ENCODE measurements around the gene SUPT6H.
A peak's percentile ranks its signal among the peaks of the same experiment; 100 is the strongest.
"Not testable (repeated sequence)": the region's sequence is repeated elsewhere in the genome, so short reads cannot be mapped to it uniquely, and the experiment has no call there.

SUPT6H gene

GRCh38 chr17:28720997-28721329 lies 59.0 kb downstream of the SUPT6H start:
- not testable (repeated sequence) for DNase-seq

GRCh38 chr17:28722417-28723158 lies 60.6 kb downstream of the SUPT6H start:
- DNase-seq: no peak

GRCh38 chr17:28723159-28723835 lies 61.3 kb downstream of the SUPT6H start:
- no peak for DNase-seq

GRCh38 chr17:28723836-28724499 lies 62.0 kb downstream of the SUPT6H start:
- DNase-seq: not testable (repeated sequence)

GRCh38 chr17:28724500-28725165 lies 62.6 kb downstream of the SUPT6H start:
- DNase-seq: no peak

GRCh38 chr17:28725166-28725659 lies 63.2 kb downstream of the SUPT6H start:
- no peak for DNase-seq

- no peak for DNase-seq
Measured at GRCh38 chr17:28725660-28726225, 63.7 kb downstream of the SUPT6H start.

- DNase-seq: peak; percentile 75
Measured at GRCh38 chr17:28726226-28726626, 64.2 kb downstream of the SUPT6H start, which contains the start of gene TLCD1. TSS of gene TLCD1 (minus strand) at chr17:28726233. CDS start at chr17:28726097, 136 bp downstream.

- DNase-seq: peak; percentile 92
Measured at GRCh38 chr17:28726627-28727491, 64.9 kb downstream of the SUPT6H start.

GRCh38 chr17:28728364-28729200 lies 66.6 kb downstream of the SUPT6H start, which contains the start of gene NEK8:
TSS of gene NEK8 (plus strand) at chr17:28728788. CDS start at chr17:28728814, 26 bp downstream.
- DNase-seq: peak; percentile 98

- no peak for DNase-seq
Measured at GRCh38 chr17:28729950-28730330, 67.9 kb downstream of the SUPT6H start.

GRCh38 chr17:28733346-28733745 lies 71.3 kb downstream of the SUPT6H start:
- no peak for DNase-seq

- no peak for DNase-seq
Measured at GRCh38 chr17:28734712-28735241, 72.8 kb downstream of the SUPT6H start.

GRCh38 chr17:28735242-28735722 lies 73.3 kb downstream of the SUPT6H start:
- DNase-seq: no peak

- not testable (repeated sequence) for DNase-seq
Measured at GRCh38 chr17:28735913-28736769, 74.1 kb downstream of the SUPT6H start.

GRCh38 chr17:28737316-28737715 lies 75.3 kb downstream of the SUPT6H start:
- no peak for DNase-seq

GRCh38 chr17:28737770-28738679 lies 76.0 kb downstream of the SUPT6H start:
- no peak for DNase-seq

All from CD4-positive, alpha-beta T cell treated with Interleukin-17A for 4 hours (primary cell).